Upper lobe of left lung (tissue), 4 donors: ENCODE data around the gene ACO1.

Experiments
- EP300 ChIP-seq, 4 donors: sonication (generic); formaldehyde crosslinking; IDR thresholded peaks; one replicate each; pipeline ENCODE4 v1.5.1; 2017; ENCODE audit warnings: antibody characterized with exemption in 4 of 4, control low read depth in 2 of 4
- POLR2A ChIP-seq, 4 donors: fragments of 450-650 bp; IDR thresholded peaks; one replicate each; pipeline ENCODE4 v1.5.1; 2016 to 2017; ENCODE audit warnings: antibody characterized with exemption in 4 of 4, mild to moderate bottlenecking in 2 of 4
- POLR2AphosphoS5 ChIP-seq, 2 donors: sonication (generic); formaldehyde crosslinking; IDR thresholded peaks; one replicate each; pipeline ENCODE4 v1.5.1; 2017; ENCODE audit warnings: antibody characterized with exemption in 2 of 2
- TF ChIP-seq, protein P1 (sequence below), 6 experiments: fragments of 450-650 bp in 4 of 6; fragments of 200-600 bp in 2 of 6; sonication (generic) in 2 of 6; IDR thresholded peaks; one replicate each; pipeline ENCODE4 v1.5.1; 2016 to 2019; ENCODE audit warnings: antibody characterized with exemption in 6 of 6

DNA sequence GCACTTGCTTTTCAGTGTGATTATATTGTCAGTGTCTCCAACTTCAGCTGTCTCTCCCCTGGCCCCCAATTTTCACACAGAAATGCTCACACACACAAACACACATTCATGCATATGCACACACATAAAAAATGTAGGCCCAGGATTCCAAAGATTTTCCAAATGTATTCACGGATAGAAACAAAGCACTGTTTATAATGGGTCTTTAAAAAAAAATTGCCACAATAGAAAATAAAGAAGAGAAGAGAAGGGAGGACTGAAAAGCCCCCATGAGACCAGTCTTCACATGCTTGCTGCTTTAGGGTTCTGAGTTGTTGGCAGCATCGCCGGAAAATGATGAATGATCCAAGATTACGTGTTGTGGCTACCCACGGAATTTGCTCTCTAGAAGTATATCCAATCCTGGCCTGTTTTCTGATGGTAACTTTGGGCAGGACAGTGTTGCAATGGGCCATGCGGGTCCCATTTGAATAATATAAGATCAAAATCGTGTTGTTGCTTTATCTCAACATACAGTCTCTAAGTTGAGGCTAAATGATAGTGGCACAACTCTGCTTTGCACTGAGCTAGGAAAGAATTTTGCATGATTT, 36.2 kb upstream of the ACO1 start:
- TF ChIP-seq POLR2A (IDR thresholded peaks at IDR 0.05) (no peak), EP300 (IDR thresholded peaks at IDR 0.05) (no peak), POLR2AphosphoS5 (IDR thresholded peaks at IDR 0.05) (no peak)
- TF ChIP-seq, protein P1, sequence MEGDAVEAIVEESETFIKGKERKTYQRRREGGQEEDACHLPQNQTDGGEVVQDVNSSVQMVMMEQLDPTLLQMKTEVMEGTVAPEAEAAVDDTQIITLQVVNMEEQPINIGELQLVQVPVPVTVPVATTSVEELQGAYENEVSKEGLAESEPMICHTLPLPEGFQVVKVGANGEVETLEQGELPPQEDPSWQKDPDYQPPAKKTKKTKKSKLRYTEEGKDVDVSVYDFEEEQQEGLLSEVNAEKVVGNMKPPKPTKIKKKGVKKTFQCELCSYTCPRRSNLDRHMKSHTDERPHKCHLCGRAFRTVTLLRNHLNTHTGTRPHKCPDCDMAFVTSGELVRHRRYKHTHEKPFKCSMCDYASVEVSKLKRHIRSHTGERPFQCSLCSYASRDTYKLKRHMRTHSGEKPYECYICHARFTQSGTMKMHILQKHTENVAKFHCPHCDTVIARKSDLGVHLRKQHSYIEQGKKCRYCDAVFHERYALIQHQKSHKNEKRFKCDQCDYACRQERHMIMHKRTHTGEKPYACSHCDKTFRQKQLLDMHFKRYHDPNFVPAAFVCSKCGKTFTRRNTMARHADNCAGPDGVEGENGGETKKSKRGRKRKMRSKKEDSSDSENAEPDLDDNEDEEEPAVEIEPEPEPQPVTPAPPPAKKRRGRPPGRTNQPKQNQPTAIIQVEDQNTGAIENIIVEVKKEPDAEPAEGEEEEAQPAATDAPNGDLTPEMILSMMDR (IDR thresholded peaks at IDR 0.05) = no peak
